Left renal cortex interstitium (tissue), 4 donors: Measurements from ENCODE around the gene PUM2. TPM values are rescaled to one million over a fixed set of nuclear protein-coding genes. Genes with fewer than 3 reads are reported as not detected.
A peak's percentile ranks its signal among the peaks of the same experiment; 100 is the strongest.
"Not testable (repeated sequence)": the region's sequence is repeated elsewhere in the genome, so short reads cannot be mapped to it uniquely, and the experiment has no call there.

Experiments
- DNase-seq, 4 donors: peaks; one replicate each; pipeline ENCODE4 v3.0.0-alpha.2; 2013; ENCODE audit warnings: low read depth in 4 of 4, low spot score in 2 of 4, missing footprints in 1 of 4
- polyA plus RNA-seq, 4 donors: library from polyadenylated mRNA; unstranded; fragments of 120-200 nt; gene quantifications; one replicate each; pipeline ENCODE4 v1.2.1, GENCODE V29; 2013; ENCODE audit not compliant: insufficient read length in 4 of 4

Gene PUM2
- polyA plus RNA-seq, 4 donors: 96.7 to 113 (median 103) TPM

- no peak for DNase-seq
These were observed 108.5 kb downstream of the PUM2 start for GRCh38 chr2:20241973-20242726.

- not testable (repeated sequence) for DNase-seq
These were observed 110.4 kb downstream of the PUM2 start for GRCh38 chr2:20240291-20240690.

- DNase-seq: no peak
These were observed 114.1 kb downstream of the PUM2 start for GRCh38 chr2:20236496-20236895.

DNA sequence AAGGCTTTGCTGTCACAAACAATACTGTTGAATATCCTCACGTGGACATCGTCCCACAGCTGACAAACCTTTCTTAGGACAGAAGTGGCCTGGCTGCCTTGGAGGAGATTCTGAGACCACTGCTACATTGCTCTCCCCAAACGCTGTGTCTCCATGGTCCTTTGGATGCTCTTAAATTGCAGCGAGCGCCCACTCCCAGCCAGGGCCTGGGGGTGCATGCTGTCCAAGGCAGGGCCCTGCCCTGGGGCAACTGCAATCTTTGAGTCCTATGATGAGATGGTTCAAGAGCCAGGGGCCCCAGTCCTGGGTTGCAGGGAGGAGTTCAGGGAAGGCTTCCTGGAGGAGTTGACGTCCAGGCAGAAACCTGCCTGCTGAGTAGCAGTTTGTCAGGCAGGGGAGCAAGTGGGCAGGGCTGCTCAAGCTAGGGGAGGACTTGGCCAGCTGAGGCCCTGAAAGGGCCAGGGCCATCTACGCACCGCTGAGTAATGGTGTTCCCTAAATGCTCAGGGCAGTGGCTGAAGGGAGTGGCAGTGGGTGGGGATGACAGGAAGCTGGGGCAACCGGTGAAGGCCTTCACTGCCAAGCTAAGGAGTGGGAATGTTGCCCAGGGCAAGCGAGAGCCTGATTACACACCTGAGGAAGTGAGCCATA, 114.9 kb downstream of the PUM2 start:
- DNase-seq: no peak

DNA sequence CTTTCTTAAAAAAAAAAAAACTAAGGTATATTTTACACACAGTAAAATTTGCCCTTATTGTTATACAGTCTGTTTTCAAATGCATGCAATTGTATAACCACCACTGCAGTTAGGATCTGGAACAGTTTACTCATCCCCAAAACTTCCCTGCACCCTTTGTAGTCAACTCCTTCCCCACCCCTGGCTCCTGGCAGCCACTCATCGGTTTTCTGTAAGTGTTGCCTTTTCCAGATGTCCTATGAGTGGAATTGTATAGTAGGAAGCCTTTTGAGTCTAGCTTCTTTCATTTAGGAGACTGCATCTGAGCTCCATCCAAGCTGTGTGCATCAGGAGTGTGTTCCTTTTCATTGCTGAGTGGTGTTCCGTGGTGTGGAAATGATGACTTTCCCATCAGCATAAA, 116.0 kb downstream of the PUM2 start:
- not testable (repeated sequence) for DNase-seq

DNA sequence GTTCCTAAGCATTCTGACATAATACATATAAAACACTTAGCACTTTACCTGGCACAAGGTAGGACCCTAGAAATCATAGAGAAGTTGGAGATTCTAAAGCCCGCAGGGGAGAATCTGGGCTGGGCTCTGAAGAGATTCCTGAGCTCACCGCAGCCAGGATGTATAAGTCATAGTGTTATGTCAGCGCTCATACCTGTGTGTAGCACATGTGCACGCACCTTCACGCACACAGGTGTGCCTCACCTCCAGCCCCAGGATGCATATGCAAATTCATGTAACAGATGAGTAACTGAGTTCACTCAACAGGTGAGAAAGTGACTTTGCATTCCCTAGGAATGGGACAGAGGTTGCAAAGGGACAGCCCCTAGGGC, 117.8 kb downstream of the PUM2 start:
- no peak for DNase-seq

DNA sequence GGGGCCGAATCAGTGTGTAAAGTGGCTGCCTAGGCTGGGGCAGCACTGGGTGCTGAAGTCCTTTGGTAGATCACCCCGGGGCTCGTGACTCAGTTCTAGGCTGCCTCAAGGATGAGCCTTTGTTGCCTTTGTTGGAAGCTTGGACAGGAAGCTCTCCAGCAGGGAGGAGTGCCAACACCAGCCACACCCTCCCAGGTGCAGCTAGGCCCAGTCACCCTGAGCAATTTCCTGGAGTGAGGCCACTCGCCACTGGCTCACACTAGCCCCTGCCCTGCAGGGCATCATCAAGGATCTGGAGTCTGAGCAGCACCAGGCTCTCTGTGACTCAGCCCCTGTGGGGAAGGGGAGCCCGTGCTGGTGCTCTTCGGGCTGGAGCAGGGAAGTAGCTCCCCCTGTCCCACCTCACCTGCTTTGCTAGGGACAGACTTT, 119.0 kb downstream of the PUM2 start:
- DNase-seq: no peak

DNA sequence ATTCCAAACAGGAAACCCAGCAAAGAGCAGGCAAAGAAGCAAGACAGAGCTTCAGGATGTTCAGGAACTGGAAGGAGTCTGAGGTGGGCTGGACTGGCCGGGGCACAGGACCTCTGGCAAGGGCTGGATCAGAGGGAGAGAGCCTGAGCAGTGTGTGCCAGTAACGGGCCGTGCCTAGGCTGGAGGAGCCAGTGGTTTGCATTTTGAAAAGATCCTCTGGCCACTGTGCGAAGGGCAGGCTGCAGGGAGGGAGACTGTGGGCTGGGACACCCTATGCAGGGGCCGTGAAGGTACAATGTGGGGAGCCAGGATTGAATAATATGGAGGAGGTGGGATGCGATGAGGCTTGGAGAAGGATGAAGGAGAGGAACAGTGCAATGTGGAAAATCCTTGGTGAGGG, 119.5 kb downstream of the PUM2 start:
- no peak for DNase-seq

- DNase-seq: no peak
These were observed 120.6 kb downstream of the PUM2 start for GRCh38 chr2:20230114-20230425.

DNA sequence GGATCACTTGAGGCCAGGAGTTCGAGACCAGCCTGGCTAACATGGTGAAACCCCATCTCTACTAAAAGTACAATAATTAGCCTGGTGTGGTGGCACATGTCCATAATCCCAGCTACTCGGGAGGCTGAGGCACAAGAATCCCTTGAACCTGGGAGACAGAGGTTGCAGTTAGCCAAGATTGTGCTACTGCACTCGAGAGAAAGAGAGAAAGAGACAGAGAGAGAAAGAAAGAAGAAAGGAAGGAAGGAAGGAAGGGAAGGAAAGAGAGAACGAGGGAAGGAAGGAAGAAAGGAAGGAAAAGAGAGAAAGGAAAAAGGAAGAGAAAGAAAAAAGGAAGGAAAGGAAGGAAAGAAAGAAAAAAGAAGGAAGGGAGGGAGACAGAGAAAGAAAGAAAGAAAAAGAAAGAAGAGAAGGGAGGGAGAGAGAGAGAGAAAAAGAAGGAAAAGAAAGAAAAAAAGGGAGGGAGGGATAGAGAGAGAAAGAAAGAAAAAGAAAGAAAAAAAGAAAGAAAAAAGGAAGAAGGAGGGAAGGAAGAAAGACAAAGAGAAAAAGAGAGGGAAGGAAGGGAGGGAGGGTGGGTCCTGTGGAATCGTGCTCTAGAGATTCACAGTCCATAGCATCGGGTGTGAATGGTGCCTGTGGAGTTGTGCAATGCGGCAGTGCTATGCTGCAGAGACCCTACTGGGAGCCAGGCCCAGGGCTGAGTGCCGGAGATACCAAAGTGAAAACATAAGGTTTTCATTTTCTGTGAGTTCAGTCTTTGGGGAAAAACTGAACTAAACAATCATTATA, 121.1 kb downstream of the PUM2 start:
- DNase-seq: no peak

DNA sequence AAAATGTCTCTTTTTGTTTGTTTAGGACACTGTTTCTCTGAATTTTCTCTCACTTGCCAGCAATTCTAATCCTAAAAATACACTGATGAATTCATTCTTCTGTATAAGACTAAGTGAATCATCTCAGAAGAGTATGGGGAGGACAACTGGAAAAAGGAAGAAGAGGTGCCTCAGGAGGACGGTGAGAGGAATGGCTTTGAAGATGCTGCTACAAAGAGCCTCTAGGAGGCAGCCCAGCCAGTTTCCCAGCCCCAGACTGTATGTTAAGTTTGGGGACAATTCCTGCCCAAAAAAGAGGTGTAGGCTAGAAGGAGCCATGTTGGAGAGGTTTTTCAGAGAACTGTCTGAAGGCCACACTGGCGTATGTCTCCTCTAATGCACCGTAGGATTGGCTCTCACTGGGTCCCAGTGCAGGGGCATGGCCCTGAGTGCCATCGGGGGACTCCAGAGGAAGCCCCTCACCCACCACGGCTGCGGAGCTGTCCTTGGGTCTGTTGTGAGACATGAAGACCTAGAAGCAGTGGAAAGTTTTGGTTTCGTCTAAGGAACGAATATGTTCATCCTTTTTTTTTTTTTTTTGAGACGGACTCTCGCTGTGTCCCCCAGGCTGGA, 122.6 kb downstream of the PUM2 start:
- DNase-seq: no peak

- no peak for DNase-seq
These were observed 124.5 kb downstream of the PUM2 start for GRCh38 chr2:20226152-20226545.

- peak in 3 of 4 donors; percentile 56 to 79 (median 67) for DNase-seq
These were observed 125.1 kb downstream of the PUM2 start for GRCh38 chr2:20225294-20226151.

- DNase-seq: peak in 2 of 4 donors; percentile 39 to 45
These were observed 125.8 kb downstream of the PUM2 start, which contains the start of gene SDC1 for GRCh38 chr2:20224716-20225293. TSS of gene SDC1 (minus strand) at chr2:20225130. CDS start at chr2:20224867, 263 bp downstream.

DNA sequence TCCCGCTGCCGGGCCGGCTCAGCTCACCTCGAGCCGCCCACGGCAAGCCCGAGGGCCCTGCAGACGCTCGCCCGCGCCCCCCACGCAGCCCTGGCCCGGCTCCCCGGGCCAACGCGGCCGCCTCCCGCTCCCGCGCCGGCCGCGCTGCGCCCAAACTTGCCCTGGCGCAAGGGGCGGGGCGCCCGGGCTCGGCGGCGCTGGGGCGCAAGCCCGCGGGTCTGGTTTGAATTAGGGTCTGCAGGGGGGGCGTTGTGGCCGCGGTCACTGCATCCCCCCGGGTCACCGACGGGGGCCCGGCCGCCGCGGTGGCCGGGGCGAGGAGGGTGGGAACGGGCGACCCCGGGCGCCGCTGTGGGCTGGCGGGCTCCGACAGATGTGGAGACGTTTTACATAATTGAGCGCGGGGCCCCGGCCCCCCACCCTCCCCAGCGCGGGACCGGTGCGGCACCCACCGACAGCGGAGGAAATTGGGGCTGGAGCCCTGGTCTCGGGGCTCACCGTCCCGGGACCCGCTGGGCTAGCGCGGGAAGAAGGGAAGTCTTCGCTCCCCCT, 126.4 kb downstream of the PUM2 start:
- DNase-seq: no peak

- DNase-seq: peak in 1 of 4 donors; percentile 51
These were observed 127.1 kb downstream of the PUM2 start for GRCh38 chr2:20223407-20224163.

DNA sequence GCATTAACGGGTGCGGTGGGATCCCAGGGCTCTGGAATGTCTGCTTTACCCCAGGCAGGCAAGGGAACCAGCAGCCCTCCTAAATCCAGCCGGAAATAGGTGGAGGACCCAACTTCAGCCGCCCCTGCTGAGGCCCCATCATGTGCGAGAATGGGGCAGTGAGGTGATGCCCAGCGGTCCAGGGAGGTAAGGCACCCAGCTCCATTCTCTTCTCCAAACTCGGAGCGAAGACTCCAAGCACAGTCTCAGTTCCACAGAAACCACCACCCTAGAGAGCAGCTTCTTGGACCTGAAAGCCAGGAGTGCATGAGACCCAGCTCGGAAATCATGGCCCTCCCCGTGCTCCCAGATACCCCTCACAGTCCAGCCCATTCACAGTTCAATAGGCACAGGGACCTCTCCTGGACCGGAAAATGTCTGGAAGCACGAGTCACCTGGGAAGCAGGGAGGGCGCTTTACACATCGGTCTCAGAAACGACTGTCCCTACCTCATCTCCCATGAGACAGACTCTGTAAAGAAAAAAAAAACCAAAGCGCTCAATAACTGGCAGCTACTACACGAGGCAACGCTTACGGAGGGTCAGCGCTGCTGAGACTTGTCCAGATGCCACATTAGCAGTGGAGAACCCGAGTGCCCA, 127.8 kb downstream of the PUM2 start:
- no peak for DNase-seq
